Measurements from ENCODE around the gene ZNF691.
"Not testable (repeated sequence)": the region's sequence is repeated elsewhere in the genome, so short reads cannot be mapped to it uniquely, and the experiment has no call there.

ZNF691 gene

DNA sequence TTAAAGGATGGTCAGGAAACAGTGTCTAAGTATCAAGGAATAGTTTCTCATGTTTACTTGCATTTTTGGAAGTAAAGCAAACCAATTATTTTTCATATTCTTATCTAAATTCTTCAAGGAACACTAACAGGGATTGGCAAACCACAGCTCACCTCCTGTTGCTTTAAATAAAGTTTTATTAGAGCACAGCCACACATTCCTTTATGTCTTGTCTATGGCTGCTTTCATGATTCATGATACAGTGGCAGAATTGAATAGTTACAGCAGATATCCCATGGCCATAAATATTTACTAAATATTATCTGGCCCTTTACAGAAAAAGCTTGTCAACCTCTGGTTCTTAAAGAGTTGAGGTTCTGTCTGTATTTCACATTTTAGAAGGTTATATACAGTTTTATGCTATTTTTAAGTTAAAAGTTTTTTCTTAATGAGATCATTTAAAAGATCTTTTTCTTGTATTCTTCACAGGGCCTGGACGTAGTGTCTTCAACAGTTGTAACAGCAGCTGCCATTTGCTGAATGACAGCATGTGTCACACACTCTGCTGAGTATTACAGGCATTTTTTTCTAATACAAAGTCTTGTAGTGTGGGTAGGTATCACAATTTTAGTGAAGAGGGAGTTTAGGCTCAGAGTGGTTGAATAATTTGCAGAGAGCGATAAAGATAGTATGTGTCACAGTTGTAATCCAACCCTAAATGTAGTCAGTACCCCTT, 2.6 kb downstream of the ZNF691 start:
- Histone ChIP-seq H3K9me3 (ENCODE audit: insufficient read depth, low read depth, low read length) (no peaks in the 10 kb centered on the region), H3K27ac (ENCODE audit: low read depth, low read length) (no peak overlapping the region), H3K4me3 (ENCODE audit: low read length) (no peak overlapping the region), H3K4me1 (ENCODE audit: insufficient read depth, low read length) (peaks cover 20% of the 10 kb centered on the region), H3K9ac (ENCODE audit: low read depth, low read length) (no peak overlapping the region), H3K36me3 (ENCODE audit: insufficient read depth, low read length) (peaks cover 41% of the 10 kb centered on the region), H3K27me3 (ENCODE audit: insufficient read depth, low read length) (no peaks in the 10 kb centered on the region)
- WGBS = 98% methylated on average over 2 of the region's 2 CpGs

DNA sequence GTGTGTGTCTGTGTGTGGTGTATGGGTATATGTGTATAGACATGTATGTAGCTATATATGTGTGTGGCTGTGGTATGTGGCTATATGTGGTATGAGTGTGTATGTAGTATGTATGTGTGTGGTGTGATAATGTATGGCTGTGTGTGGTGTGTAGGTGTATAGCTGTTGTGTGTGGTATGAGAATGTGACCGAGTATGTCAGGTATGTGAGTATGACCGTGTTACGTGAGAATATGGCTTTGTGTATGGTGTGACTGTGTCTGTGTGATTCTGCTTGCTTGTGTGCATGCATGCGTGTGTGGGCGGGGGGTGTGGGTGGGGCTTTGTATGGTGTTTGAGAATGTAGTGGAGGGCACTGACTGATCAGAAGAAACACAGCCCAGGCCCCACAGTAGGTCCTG, 3.5 kb downstream of the ZNF691 start:
- H3K4me3 ChIP-seq (ENCODE audit: low read length) = no peak overlapping the region

DNA sequence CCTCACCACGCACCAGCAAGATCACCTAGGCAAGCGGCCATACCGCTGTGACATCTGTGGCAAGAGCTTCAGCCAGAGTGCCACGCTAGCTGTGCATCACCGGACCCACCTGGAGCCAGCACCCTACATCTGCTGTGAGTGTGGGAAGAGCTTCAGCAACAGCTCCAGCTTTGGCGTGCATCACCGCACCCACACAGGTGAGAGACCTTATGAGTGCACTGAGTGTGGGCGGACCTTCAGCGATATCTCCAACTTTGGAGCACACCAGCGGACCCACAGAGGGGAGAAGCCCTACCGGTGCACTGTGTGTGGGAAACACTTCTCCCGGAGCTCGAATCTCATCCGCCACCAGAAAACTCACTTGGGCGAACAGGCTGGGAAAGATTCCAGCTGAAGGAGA, 5.0 kb downstream of the ZNF691 start:
- peaks cover 13% of the 10 kb centered on the region for H3K4me1 ChIP-seq (ENCODE audit: insufficient read depth, low read length)
- peaks cover 41% of the 10 kb centered on the region for H3K36me3 ChIP-seq (ENCODE audit: insufficient read depth, low read length)
- 98% methylated on average over 15 of the region's 15 CpGs for WGBS
- no peak overlapping the region for H3K27ac ChIP-seq (ENCODE audit: low read depth, low read length)
- no peak overlapping the region for H3K9ac ChIP-seq (ENCODE audit: low read depth, low read length)
- no peaks in the 10 kb centered on the region for H3K27me3 ChIP-seq (ENCODE audit: insufficient read depth, low read length)
- no peaks in the 10 kb centered on the region for H3K9me3 ChIP-seq (ENCODE audit: insufficient read depth, low read depth, low read length)
- no peak overlapping the region for H3K4me3 ChIP-seq (ENCODE audit: low read length)

More for the DNA sequence above, 3.5 kb downstream of the ZNF691 start:
- peaks cover 20% of the 10 kb centered on the region for H3K4me1 ChIP-seq (ENCODE audit: insufficient read depth, low read length)
- 90% methylated on average over 5 of the region's 5 CpGs for WGBS
- no peak overlapping the region for H3K9ac ChIP-seq (ENCODE audit: low read depth, low read length)
- no peak overlapping the region for H3K27ac ChIP-seq (ENCODE audit: low read depth, low read length)
- peaks cover 41% of the 10 kb centered on the region for H3K36me3 ChIP-seq (ENCODE audit: insufficient read depth, low read length)
- H3K9me3 ChIP-seq (ENCODE audit: insufficient read depth, low read depth, low read length) = no peaks in the 10 kb centered on the region
- H3K27me3 ChIP-seq (ENCODE audit: insufficient read depth, low read length) = no peaks in the 10 kb centered on the region

DNA sequence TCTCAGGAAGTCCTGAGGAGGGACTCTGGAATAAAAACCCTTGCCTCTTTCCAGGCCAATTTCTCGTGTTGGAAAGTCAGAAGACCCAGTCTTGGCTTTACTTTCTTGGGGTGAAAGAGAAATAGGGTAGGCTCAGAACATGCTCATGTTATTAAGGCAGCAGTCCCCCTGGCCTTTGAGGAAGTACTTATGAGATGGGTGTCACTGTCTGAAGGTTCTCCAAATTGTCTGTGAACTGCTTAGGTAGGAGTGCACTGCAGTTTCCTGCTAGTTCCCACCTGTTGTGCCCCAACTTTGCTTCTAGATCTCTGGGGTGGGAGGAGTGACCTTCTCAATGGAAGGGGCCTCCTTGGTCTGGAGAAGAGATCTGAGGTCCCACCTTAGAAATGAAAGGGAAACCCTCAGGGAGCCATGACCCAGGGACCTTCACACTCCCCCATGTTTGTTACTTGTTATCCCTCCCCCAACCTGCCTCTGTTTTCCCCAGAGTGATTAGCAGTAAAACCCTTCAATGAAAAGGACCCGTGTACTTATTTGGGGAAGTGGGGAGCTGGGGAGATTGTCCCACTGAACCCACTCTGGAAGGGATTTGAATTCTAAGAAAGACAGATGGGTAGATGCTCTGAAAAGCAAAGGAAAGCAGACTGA, 5.7 kb downstream of the ZNF691 start:
- no peaks in the 10 kb centered on the region; the same call in 1 of the 2 replicates for H3K9me3 ChIP-seq (ENCODE audit: insufficient read depth, low read depth, low read length)
- H3K4me1 ChIP-seq (ENCODE audit: insufficient read depth, low read length) = peaks cover 13% of the 10 kb centered on the region
- H3K27me3 ChIP-seq (ENCODE audit: insufficient read depth, low read length) = no peaks in the 10 kb centered on the region
- no peak overlapping the region for H3K9ac ChIP-seq (ENCODE audit: low read depth, low read length)
- H3K27ac ChIP-seq (ENCODE audit: low read depth, low read length) = no peak overlapping the region
- H3K36me3 ChIP-seq (ENCODE audit: insufficient read depth, low read length) = peaks cover 41% of the 10 kb centered on the region
- no peak overlapping the region for H3K4me3 ChIP-seq (ENCODE audit: low read length)
- 84% methylated on average over 2 of the region's 2 CpGs for WGBS

DNA sequence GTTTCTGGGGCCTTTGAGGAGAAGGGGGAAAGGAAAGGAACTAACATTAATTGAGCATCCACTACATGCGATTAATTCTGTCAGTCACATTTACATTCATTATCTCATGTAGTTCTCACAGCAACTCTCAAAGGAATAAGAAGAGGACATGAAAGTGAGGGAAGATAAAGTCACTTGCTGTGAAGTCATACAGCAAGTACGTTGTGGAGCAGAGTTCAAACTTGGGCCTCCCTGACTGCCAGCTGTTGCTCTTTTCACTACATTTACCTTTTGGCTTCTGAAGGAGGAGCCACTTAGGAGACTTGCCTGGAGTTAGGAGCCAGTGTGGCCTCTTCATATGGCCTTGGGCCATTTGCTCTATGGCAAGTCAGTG, 6.2 kb downstream of the ZNF691 start:
- WGBS = 0% methylated on average over 1 of the region's 2 CpGs
- Histone ChIP-seq H3K36me3 (ENCODE audit: insufficient read depth, low read length) (peaks cover 41% of the 10 kb centered on the region), H3K4me3 (ENCODE audit: low read length) (no peak overlapping the region), H3K9me3 (ENCODE audit: insufficient read depth, low read depth, low read length) (no peaks in the 10 kb centered on the region; the same call in 1 of the 2 replicates), H3K27me3 (ENCODE audit: insufficient read depth, low read length) (no peaks in the 10 kb centered on the region), H3K27ac (ENCODE audit: low read depth, low read length) (no peak overlapping the region), H3K4me1 (ENCODE audit: insufficient read depth, low read length) (peaks cover 9% of the 10 kb centered on the region), H3K9ac (ENCODE audit: low read depth, low read length) (no peak overlapping the region)

DNA sequence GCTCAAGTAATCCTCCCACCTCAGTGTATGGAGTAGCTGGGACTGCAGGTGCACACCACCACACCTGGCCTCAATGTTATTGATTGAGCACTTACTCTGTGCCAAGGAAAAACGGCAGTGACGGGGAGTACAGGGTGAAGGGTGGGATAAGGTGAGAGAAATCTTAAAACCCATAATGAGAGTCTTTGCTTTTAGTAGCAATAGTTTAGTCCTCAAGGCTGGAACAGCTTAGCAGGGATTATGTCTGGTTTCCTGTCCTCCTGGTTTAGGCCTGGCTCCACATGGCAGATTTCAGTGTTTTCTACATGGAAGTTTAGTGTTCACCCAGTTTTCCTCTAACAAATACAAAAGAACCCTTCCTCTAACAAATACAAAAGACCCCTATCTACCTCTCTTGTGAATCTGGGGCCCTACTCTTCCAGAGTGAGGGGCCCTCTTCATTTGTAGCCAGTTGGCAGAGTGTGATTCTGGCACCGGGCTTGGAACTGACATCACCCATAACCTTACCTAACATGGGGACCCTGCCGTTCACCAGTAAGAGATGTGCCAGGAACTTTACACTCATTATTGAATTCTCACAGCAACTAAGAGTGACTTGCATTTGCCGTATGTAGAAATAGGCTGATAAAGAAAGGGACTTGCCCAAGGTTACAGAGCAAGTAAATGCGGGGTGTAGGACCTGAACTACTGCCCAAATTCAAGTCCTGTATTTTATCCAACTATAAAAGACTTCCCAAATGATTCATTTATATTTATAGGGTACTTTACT, 6.9 kb downstream of the ZNF691 start:
- H3K9ac ChIP-seq (ENCODE audit: low read depth, low read length) = no peak overlapping the region
- H3K36me3 ChIP-seq (ENCODE audit: insufficient read depth, low read length) = peaks cover 41% of the 10 kb centered on the region
- peaks cover 2% of the 10 kb centered on the region for H3K4me1 ChIP-seq (ENCODE audit: insufficient read depth, low read length)
- no peaks in the 10 kb centered on the region; the same call in 1 of the 2 replicates for H3K9me3 ChIP-seq (ENCODE audit: insufficient read depth, low read depth, low read length)
- 92% methylated on average over 6 of the region's 6 CpGs for WGBS
- no peak overlapping the region for H3K4me3 ChIP-seq (ENCODE audit: low read length)
- no peaks in the 10 kb centered on the region for H3K27me3 ChIP-seq (ENCODE audit: insufficient read depth, low read length)
- no peak overlapping the region for H3K27ac ChIP-seq (ENCODE audit: low read depth, low read length)

DNA sequence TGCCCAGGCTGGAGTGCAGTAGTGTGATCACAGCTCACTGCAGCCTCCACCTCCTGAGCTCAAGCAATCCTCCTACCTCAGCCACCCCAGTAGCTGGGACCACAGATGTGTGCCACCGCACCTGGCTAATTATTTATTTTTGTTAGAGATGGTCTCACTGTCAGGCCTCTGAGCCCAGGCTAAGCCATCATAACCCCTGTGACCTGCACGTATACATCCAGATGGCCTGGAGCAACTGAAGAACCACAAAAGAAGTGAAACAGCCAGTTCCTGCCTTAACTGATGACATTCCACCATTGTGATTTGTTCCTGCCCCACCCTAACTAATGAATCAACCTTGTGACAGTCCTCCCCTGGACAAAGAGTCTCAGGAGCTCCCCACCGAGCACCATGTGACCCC, 10.1 kb downstream of the ZNF691 start:
- peaks cover 12% of the 10 kb centered on the region for H3K36me3 ChIP-seq (ENCODE audit: insufficient read depth, low read length)
- H3K27ac ChIP-seq (ENCODE audit: low read depth, low read length); H3K4me3 ChIP-seq (ENCODE audit: low read length); H3K4me1 ChIP-seq (ENCODE audit: insufficient read depth, low read length); H3K27me3 ChIP-seq (ENCODE audit: insufficient read depth, low read length); H3K9ac ChIP-seq (ENCODE audit: low read depth, low read length); H3K9me3 ChIP-seq (ENCODE audit: insufficient read depth, low read depth, low read length): not testable (repeated sequence)
- 93% methylated on average over 3 of the region's 3 CpGs for WGBS

DNA sequence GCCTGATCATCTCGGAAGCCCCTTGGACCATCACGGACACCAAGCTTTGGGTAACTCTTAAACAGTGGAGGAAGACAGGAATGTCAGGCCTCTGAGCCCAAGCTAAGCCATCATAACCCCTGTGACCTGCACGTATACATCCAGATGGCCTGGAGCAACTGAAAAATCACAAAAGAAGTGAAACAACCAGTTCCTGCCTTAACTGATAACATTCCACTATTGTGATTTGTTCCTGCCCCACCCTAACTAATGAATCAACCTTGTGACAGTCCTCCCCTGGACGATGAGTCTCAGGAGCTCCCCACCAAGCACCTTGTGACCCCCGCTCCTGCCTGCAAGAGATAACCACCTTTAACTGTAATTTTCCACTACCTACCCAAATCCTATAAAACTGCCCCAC, 13.0 kb downstream of the ZNF691 start:
- H3K27me3 ChIP-seq (ENCODE audit: insufficient read depth, low read length); H3K4me3 ChIP-seq (ENCODE audit: low read length); H3K9me3 ChIP-seq (ENCODE audit: insufficient read depth, low read depth, low read length); H3K4me1 ChIP-seq (ENCODE audit: insufficient read depth, low read length); H3K9ac ChIP-seq (ENCODE audit: low read depth, low read length); H3K36me3 ChIP-seq (ENCODE audit: insufficient read depth, low read length); H3K27ac ChIP-seq (ENCODE audit: low read depth, low read length): not testable (repeated sequence)
- 91% methylated on average over 5 of the region's 5 CpGs for WGBS

DNA sequence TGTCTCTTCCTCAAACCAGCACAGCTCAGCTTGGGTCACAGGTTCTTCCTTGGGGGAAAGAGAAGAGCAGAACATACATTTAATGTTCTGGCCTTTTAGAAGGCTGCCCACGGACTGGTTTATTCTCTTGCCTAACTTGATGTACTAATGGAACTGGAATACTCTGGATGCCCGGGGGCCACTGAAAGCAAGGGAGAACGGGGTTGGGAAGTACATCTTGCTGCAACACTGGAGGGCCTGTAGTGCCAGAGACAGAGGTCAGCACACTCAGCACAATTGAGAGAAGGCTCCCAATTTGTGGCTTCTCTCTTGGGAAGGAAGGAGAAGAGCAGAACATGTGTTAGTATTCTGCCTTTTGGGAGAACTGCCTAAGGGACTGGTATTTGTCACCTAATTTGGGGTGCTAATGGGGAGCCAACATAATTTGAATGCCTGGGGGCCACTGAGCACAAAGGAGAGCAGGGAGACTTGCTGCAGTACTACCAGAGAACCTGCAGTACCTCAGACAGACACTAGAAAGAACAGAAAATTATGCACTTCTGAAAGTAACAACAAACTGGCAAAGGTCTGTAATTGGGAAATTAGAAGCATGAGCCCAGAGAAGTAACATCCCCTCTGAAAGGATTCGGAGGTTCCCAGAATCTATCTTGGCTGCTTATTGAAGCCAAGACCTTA, 14.1 kb downstream of the ZNF691 start:
- no peak overlapping the region for H3K9ac ChIP-seq (ENCODE audit: low read depth, low read length)
- 83% methylated on average over 4 of the region's 4 CpGs for WGBS
- H3K4me1 ChIP-seq (ENCODE audit: insufficient read depth, low read length) = no peaks in the 10 kb centered on the region
- H3K4me3 ChIP-seq (ENCODE audit: low read length) = no peak overlapping the region
- H3K9me3 ChIP-seq (ENCODE audit: insufficient read depth, low read depth, low read length) = no peaks in the 10 kb centered on the region; the same call in 1 of the 2 replicates
- no peaks in the 10 kb centered on the region for H3K36me3 ChIP-seq (ENCODE audit: insufficient read depth, low read length)
- H3K27me3 ChIP-seq (ENCODE audit: insufficient read depth, low read length) = no peaks in the 10 kb centered on the region; the same call in 1 of the 2 replicates
- no peak overlapping the region for H3K27ac ChIP-seq (ENCODE audit: low read depth, low read length)

DNA sequence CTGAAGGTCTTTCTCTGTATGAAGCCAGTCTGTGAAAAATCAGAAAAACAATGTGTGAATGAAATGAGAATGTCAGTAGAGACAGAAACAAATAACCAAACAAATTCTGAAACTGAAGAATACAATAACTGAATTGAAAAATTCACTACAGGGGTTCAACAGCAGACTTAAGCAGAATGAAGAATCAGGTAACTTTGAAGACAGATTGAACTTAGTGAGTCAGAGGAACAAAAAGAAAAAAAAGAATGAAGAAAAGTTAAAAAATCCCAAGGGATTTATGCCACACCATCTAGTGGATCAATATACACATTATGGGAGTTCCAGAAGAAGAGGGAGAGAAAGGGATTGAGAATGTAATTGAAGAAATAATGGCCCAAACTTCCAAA, 14.6 kb downstream of the ZNF691 start:
- Histone ChIP-seq H3K27me3 (ENCODE audit: insufficient read depth, low read length) (no peaks in the 10 kb centered on the region; the same call in 1 of the 2 replicates), H3K36me3 (ENCODE audit: insufficient read depth, low read length) (no peaks in the 10 kb centered on the region), H3K9ac (ENCODE audit: low read depth, low read length) (no peak overlapping the region), H3K4me3 (ENCODE audit: low read length) (no peak overlapping the region), H3K27ac (ENCODE audit: low read depth, low read length) (no peak overlapping the region), H3K4me1 (ENCODE audit: insufficient read depth, low read length) (no peaks in the 10 kb centered on the region), H3K9me3 (ENCODE audit: insufficient read depth, low read depth, low read length) (no peaks in the 10 kb centered on the region; the same call in 1 of the 2 replicates)

DNA sequence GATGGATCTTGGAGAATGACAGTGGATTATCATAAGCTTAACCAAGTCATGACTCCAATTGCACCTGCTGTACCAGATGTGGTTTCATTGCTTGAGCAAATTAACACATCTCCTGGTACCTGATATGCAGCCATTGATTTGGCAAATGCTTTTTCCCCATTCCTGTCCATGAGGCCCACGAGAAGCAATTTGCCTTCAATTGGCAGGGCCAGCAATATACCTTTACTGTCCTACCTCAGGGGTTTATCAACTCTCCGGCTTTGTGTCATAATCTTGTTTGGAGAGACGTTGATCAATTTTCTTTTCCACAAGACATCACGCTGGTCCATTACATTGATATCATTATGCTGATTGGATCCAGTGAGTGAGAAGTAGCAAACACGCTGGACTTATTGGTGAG, 20.1 kb downstream of the ZNF691 start:
- Histone ChIP-seq H3K27ac (ENCODE audit: low read depth, low read length) (no peak overlapping the region), H3K36me3 (ENCODE audit: insufficient read depth, low read length) (no peaks in the 10 kb centered on the region), H3K27me3 (ENCODE audit: insufficient read depth, low read length) (no peaks in the 10 kb centered on the region; the same call in 1 of the 2 replicates), H3K9me3 (ENCODE audit: insufficient read depth, low read depth, low read length) (no peaks in the 10 kb centered on the region), H3K4me1 (ENCODE audit: insufficient read depth, low read length) (no peaks in the 10 kb centered on the region), H3K9ac (ENCODE audit: low read depth, low read length) (no peak overlapping the region), H3K4me3 (ENCODE audit: low read length) (no peak overlapping the region)
- WGBS = 95% methylated on average over 5 of the region's 5 CpGs
